ENCODE data around the gene SZT2. TPM values are rescaled to one million over a fixed set of nuclear protein-coding genes. Genes with fewer than 3 reads are reported as not detected.
"Not testable (repeated sequence)": the region's sequence is repeated elsewhere in the genome, so short reads cannot be mapped to it uniquely, and the experiment has no call there.

Gene SZT2
- total RNA-seq, 4 donors from 2014 or later, result 49.2 to 68.7 (median 57.3) TPM

GRCh38 chr1:43410571-43410970, 20.9 kb downstream of the SZT2 start:
- Histone ChIP-seq H3K4me1 (no peaks in the 10 kb centered on the region), H3K27me3 (no peaks in the 10 kb centered on the region), H3K9me3 (no peaks in the 10 kb centered on the region), H3K4me3 (no peak overlapping the region), H3K27ac (no peak overlapping the region), H3K36me3 (peaks cover 0 to 66% (median 9%) of the 10 kb centered on the region in 3 donors)
- DNase-seq (ENCODE audit: low spot score in 2 of 2), result no peak
- 74 to 91% methylated on average over 3 of the region's 3 CpGs for WGBS, 2 donors
- no peak for TF ChIP-seq EP300 (IDR thresholded peaks at IDR 0.05)
- no peak for TF ChIP-seq POLR2A (IDR thresholded peaks at IDR 0.05)
- TF ChIP-seq CTCF (IDR thresholded peaks at IDR 0.05), result no peak

GRCh38 chr1:43413426-43413825, 23.7 kb downstream of the SZT2 start:
- H3K4me3 ChIP-seq; H3K27ac ChIP-seq; DNase-seq (ENCODE audit: low spot score in 2 of 2); H3K27me3 ChIP-seq; H3K4me1 ChIP-seq; H3K9me3 ChIP-seq: not testable (repeated sequence)
- 100% methylated on average over 1 of the region's 1 CpG for WGBS, 2 donors
- H3K36me3 ChIP-seq, result peaks cover 0 to 69% (median 0%) of the 10 kb centered on the region in 3 donors

GRCh38 chr1:43414634-43415223, 25.0 kb downstream of the SZT2 start:
- TF ChIP-seq POLR2A (IDR thresholded peaks at IDR 0.05) (no peak), EP300 (IDR thresholded peaks at IDR 0.05) (no peak), CTCF (IDR thresholded peaks at IDR 0.05) (peak; percentile 57 to 69 (median 60))
- 74 to 78% methylated on average over 5 of the region's 5 CpGs for WGBS, 2 donors
- Histone ChIP-seq H3K4me3 (no peak overlapping the region), H3K9me3 (no peaks in the 10 kb centered on the region), H3K36me3 (peaks cover 0 to 69% (median 8%) of the 10 kb centered on the region in 3 donors), H3K27me3 (no peaks in the 10 kb centered on the region), H3K27ac (no peak overlapping the region), H3K4me1 (no peaks in the 10 kb centered on the region)
- peak; percentile 26 to 67 for DNase-seq (ENCODE audit: low spot score in 2 of 2)

- no peak for TF ChIP-seq CTCF (IDR thresholded peaks at IDR 0.05)
- no peak for TF ChIP-seq EP300 (IDR thresholded peaks at IDR 0.05)
- no peak for TF ChIP-seq POLR2A (IDR thresholded peaks at IDR 0.05)
- peaks cover 0 to 71% (median 13%) of the 10 kb centered on the region in 3 donors for H3K36me3 ChIP-seq
- H3K27me3 ChIP-seq, result no peaks in the 10 kb centered on the region
- H3K4me3 ChIP-seq, result no peak overlapping the region
- H3K4me1 ChIP-seq, result no peaks in the 10 kb centered on the region
- H3K9me3 ChIP-seq, result no peaks in the 10 kb centered on the region
- WGBS, 2 donors, result 63 to 78% methylated on average over 5 of the region's 5 CpGs
- DNase-seq (ENCODE audit: low spot score in 2 of 2), result no peak
- H3K27ac ChIP-seq, result no peak overlapping the region
Measured at GRCh38 chr1:43415901-43416300, 26.2 kb downstream of the SZT2 start.

GRCh38 chr1:43418858-43419257, 29.2 kb downstream of the SZT2 start:
- TF ChIP-seq EP300 (IDR thresholded peaks at IDR 0.05) (no peak), CTCF (IDR thresholded peaks at IDR 0.05) (no peak), POLR2A (IDR thresholded peaks at IDR 0.05) (no peak)
- Histone ChIP-seq H3K27me3 (no peaks in the 10 kb centered on the region), H3K27ac (no peak overlapping the region), H3K4me3 (no peak overlapping the region), H3K9me3 (no peaks in the 10 kb centered on the region), H3K4me1 (no peaks in the 10 kb centered on the region), H3K36me3 (peaks cover 0 to 91% (median 36%) of the 10 kb centered on the region in 3 donors)
- 89 to 90% methylated on average over 4 of the region's 4 CpGs for WGBS, 2 donors
- DNase-seq (ENCODE audit: low spot score in 2 of 2), result no peak

Measured in tibial nerve (tissue), 4 donors.